Endothelial cell of umbilical vein (primary cell): Measurements from ENCODE around the gene STRBP.

ENCODE experiments used
- EZH2 ChIP-seq: IDR thresholded peaks from 2 replicates; pipeline ENCODE4 v1.6.1; 2012; ENCODE audit warnings: borderline replicate concordance, low read depth, mild to moderate bottlenecking, moderate library complexity, low read length, inconsistent platforms; ENCODE audit not compliant: severe bottlenecking
- FOS ChIP-seq: IDR thresholded peaks from 2 replicates; pipeline ENCODE4 v1.6.1; 2011; ENCODE audit warnings: mild to moderate bottlenecking, low read length, moderate library complexity, borderline replicate concordance; ENCODE audit not compliant: insufficient read depth
- MYC ChIP-seq: IDR thresholded peaks from one replicate; pipeline ENCODE4 v1.6.1; 2011; ENCODE audit warnings: mild to moderate bottlenecking, low read depth, low read length
- POLR2A ChIP-seq: IDR thresholded peaks from 2 replicates; pipeline ENCODE4 v1.6.1; 2012; ENCODE audit warnings: low read depth, mild to moderate bottlenecking, control low read depth, low read length
- POLR2AphosphoS5 ChIP-seq: IDR thresholded peaks from 2 replicates; pipeline ENCODE4 v1.6.1; 2012; ENCODE audit warnings: low read depth, mild to moderate bottlenecking, control low read depth, low read length, moderate library complexity; ENCODE audit not compliant: insufficient read depth
- TF ChIP-seq, protein P1 (sequence below), 2 donors: IDR thresholded peaks; 1 replicate in 1 of 2; 2 replicates in 1 of 2; pipeline ENCODE4 v1.5.1; 2011; ENCODE audit warnings: low read length in 2 of 2, mild to moderate bottlenecking in 2 of 2, moderate library complexity in 2 of 2, control low read depth in 1 of 2, inconsistent platforms in 1 of 2, low read depth in 1 of 2; ENCODE audit not compliant: insufficient read depth in 1 of 2; ENCODE audit errors: extremely low read depth in 1 of 2
- TF ChIP-seq, protein P2 (sequence below): IDR thresholded peaks from 2 replicates; pipeline ENCODE4 v1.6.1; 2011; ENCODE audit not compliant: insufficient read depth, insufficient read length

DNA sequence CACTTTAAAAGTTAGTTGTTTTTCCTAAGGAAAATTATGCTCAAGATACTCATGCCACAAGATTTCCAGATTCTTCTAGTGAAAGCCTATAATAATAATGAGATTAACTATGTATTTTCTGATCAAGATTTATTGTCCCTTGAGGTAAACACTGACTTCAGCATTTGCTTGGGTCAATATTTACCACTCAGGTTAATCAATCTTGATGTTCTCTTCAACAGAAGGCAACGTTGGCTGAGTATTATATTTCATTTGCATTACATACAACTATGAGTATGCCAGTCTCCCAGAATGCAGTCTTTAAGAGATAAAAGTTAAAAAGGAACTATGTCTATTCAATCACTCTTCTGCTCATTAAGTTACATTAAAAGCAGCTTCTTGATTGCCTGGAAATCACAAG lies 119.3 kb downstream of the STRBP start:
- no peak for TF ChIP-seq POLR2A
- TF ChIP-seq, protein P1, sequence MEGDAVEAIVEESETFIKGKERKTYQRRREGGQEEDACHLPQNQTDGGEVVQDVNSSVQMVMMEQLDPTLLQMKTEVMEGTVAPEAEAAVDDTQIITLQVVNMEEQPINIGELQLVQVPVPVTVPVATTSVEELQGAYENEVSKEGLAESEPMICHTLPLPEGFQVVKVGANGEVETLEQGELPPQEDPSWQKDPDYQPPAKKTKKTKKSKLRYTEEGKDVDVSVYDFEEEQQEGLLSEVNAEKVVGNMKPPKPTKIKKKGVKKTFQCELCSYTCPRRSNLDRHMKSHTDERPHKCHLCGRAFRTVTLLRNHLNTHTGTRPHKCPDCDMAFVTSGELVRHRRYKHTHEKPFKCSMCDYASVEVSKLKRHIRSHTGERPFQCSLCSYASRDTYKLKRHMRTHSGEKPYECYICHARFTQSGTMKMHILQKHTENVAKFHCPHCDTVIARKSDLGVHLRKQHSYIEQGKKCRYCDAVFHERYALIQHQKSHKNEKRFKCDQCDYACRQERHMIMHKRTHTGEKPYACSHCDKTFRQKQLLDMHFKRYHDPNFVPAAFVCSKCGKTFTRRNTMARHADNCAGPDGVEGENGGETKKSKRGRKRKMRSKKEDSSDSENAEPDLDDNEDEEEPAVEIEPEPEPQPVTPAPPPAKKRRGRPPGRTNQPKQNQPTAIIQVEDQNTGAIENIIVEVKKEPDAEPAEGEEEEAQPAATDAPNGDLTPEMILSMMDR (IDR thresholded peaks at IDR 0.05; ENCODE audit: extremely low read depth in 1 of 2, insufficient read depth in 1 of 2, low read depth in 1 of 2, low read length in 2 of 2), result no peak
- no peak for TF ChIP-seq POLR2AphosphoS5
- TF ChIP-seq, protein P2, sequence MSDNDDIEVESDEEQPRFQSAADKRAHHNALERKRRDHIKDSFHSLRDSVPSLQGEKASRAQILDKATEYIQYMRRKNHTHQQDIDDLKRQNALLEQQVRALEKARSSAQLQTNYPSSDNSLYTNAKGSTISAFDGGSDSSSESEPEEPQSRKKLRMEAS, result no peak
- no peak for TF ChIP-seq EZH2
- TF ChIP-seq MYC, result no peak
- no peak for TF ChIP-seq FOS
